ENCODE data around the gene CHST15.

Gene CHST15

GRCh38 chr10:124092860-124093773 is at the start of gene CHST15:
CHST15 (minus strand) TSS chr10:124093598; CDS start chr10:124046212, 47,386 bp downstream.
- DNase-seq (ENCODE audit: low read depth, low spot score) = peak; percentile 40

DNA sequence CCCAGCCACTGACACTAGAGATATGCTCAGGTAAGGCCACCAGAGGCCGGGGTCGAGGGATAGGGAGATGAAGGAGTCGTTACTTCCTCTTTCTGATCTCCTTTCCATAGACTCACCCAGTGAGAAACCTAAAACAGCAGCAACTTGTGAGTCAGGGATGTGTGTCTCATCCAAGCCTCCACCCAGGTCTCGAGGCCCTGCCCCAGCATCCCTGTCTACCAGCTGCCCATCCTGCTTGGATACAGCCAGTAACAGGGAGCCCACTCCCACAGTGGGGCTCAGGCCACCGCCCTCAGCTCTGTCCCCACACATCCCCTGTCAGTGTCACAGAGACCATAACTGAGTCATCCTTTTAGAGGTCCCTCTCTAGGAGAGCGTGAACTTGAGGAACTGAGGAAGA is 49.6 kb upstream of the CHST15 start:
- no peak for DNase-seq (ENCODE audit: low read depth, low spot score)

DNA sequence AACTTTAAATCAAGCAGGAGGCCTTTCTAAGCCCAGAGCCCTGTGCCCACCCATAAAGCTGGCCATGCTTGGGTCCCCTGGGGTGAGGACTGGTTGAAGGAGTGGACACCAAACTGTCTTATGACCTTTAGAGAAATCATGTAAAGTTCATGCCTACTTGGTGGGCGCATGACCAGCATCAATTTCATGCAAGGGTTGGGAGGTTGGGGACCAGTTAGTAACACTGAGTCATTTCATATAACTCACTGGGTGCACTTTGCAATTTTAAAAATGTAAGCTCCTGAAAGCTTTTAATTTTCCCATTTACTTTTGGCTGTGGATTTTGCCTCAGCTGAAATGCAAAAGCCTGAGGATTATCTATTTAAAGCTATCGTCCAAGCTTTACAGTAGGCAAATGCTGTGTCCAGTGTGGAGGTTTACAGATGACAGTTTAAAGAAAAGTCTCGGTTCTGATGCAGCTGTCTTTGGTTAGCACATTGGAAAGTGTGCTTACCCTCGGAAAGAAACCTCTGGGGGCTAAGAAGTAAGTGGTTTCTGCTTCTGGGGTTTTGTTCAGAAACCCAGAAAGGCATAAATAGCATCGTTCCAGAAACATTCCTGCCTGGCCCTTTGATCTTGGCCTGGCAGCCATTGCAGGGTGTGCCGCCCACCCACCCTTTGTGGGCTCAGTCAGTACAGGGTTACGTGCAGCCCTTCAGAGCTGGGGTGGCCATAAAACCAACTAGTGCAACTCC is 48.8 kb upstream of the CHST15 start:
- no peak for DNase-seq (ENCODE audit: low read depth, low spot score)

DNA sequence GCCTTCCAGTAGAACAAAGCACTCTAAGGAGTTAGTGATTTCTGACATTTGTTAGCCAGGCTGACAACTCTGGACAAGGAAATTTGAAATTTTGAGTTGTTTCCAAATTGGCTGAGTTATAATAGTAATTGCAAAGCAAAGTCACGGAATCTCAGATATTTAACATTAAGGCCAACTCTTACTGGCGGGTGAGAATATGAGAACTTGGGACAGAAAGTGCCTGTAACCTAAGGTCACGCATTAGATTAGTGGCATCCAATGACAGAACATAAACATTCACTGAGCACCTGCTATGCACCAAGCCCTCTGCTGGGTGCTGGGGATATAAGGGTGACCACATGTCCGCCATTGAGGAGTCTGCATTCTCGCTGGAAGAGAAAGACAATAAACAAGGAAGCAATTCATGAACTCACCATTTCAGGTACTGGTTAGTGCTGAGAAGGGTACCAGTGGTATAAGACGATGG is 45.5 kb upstream of the CHST15 start:
- DNase-seq (ENCODE audit: low read depth, low spot score) = no peak

DNA sequence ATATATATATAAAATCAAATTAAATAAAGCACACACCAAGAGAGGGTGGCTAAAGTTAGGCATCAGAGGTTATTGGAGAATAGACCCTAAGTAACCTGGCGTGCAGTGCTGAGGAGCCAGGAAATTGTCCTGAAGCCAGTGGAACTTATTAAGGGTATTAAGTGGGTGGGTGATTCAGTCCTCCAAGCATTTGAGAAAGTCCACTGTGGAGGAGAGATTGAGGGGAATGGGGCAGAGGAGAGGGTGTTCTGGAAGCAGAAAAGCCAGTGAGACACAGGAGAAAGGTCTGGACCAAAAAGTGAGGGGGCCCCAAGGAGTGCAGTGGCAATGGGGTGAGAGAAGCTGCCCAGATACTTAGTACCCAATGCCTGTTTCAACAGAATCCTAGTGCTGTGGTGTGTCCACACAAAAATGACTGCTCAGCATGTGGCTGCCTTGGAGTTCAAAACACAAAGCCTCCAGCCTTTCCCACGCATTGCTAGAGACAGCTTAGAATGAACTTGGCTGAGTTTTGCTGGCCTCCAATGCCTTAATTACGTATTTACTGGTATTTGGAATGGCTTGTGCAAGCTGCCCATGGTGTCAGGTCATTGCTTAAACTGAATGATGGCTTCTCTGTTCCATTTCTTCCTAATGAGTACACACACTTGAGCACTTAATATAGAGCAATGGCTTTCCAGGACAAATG is 44.9 kb upstream of the CHST15 start:
- no peak for DNase-seq (ENCODE audit: low read depth, low spot score)

- no peak for DNase-seq (ENCODE audit: low read depth, low spot score)
Observed at GRCh38 chr10:124134251-124134893, 41.0 kb upstream of the CHST15 start.

DNA sequence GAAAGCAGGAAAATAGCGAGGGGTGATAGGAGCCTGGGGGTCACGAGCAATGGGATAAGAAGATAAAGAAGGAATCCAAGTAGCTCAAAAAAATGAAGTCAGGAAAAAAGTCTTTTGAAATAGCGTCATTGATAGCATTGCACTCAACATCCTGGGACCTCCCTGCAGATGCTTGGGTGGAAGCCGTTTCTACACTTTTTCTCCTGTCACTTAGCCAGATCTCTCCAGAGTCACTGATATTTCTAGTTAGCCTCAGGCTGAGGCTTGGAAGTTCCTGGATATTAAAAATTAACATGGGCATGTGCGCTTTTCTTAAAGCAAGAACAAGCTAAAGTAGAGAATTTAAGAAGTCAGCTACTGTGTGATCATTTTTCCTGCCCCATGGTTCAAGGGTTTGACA is 39.5 kb upstream of the CHST15 start:
- DNase-seq (ENCODE audit: low read depth, low spot score) = no peak

- no peak for DNase-seq (ENCODE audit: low read depth, low spot score)
Observed at GRCh38 chr10:124132306-124132705, 38.9 kb upstream of the CHST15 start.

GRCh38 chr10:124131172-124131571 is 37.8 kb upstream of the CHST15 start:
- no peak for DNase-seq (ENCODE audit: low read depth, low spot score)

DNA sequence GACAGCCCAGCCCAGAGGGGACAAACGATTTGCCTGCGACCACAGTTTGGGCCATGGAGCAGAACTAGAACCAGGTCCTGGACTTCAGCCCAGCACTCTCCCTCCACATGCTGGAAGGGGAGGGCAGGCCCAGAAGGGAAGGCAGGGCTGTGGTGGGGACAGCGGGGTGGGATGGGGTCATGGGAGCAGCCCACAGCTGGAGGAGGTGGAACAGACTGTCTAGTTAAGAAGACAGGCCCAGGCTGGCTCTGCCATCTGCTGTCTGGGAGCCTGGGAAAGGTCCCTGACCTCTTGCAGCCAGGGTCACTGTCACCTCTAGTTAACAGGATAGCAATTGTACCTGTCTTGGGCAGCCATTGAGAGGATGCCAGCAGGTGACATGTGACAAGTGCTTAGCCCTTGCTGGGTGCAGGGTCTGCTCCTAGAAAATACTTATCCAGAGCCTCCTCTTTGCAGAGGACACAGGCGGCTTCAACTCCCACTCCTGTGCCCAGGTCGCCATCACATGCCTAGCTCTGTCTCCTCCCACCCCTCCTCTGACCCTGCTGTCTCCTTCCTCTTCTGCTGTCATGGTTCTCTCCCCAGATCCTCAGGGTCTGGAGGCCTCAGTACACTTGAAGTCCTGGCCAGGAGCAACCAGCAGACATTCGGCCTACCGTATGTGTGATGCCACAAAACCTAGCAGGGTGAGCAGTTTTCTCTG is 37.0 kb upstream of the CHST15 start:
- DNase-seq (ENCODE audit: low read depth, low spot score) = no peak

GRCh38 chr10:124129471-124129870 is 36.1 kb upstream of the CHST15 start:
- DNase-seq (ENCODE audit: low read depth, low spot score) = no peak

DNA sequence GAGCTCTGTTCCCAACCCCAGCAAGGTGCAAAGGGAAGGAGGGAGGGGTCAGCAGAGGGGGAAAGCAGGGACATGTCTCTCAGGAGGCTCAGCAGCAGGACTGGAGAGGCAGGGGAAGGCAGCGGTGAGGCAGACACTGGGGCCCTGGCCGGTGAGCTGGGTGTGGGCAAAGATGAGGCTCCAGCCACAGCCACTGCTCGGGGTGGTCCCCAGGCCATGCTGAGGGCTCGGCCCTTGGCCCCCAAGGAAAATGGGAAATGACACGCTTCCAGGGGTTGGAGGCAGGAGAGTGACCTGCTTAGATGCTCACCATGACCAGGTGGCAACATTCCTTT is 35.4 kb upstream of the CHST15 start:
- DNase-seq (ENCODE audit: low read depth, low spot score) = no peak

DNA sequence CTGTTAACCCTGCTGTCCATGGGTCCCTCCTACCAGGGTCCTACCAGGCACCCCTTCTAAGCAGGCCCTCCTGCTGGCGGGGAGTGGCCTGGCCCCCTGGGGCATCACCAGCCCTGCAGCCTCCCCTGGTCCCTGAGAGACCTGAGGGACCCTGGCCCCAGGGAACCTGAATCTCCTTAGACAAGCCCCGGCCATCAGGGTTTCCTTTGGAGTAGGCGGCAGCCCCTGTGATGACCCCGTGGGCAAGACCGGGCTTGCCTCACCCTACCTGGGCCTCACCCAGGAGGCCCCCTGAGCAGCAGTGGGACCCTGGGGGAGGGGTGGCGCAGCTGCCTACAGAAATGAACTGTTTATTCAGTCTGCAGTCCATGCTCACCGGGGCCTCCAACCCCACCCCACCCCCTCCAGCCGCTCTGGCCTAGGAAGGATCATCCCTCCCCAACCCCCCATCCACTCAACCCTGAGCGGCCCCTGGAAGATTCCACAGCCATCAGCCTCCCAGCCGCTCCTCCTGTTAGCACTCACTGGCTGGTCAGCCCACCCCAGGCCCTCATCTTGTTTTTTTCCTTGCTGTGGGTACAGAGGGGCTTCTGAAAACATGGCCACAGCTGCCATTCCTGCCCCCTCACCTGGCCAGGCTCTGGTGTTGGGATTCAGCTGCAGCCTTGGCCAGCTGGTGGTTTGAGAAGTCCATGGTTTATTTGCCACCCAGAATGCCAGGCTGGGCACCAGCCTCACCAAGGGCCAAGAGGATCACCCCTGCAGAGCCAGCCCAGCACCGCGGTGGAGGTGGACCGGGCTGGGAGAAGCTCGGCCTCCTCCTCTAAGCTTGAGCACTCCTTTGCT is 34.8 kb upstream of the CHST15 start:
- no peak for DNase-seq (ENCODE audit: low read depth, low spot score)

- no peak for DNase-seq (ENCODE audit: low read depth, low spot score)
Observed at GRCh38 chr10:124127563-124127962, 34.2 kb upstream of the CHST15 start.

DNA sequence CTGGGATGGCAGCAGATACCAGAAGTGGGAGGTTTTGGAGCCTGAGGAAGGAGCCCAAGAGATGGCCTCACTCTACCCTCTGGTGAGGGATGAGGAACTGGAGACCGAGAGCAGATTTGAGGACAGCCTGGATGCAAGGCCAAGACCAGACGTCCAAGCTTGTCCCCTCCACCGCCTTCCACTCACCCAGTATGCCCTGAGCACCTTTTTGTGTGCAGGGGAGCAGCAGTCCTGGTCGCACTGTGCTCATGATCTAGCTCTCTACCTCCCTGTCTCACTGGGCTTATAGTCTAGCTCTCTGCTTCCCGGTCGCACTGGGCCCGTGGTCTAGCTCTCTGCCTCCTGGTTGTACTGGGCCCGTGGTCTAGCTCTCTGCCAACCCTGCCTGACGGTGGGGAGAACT is 33.6 kb upstream of the CHST15 start:
- no peak for DNase-seq (ENCODE audit: low read depth, low spot score)

DNA sequence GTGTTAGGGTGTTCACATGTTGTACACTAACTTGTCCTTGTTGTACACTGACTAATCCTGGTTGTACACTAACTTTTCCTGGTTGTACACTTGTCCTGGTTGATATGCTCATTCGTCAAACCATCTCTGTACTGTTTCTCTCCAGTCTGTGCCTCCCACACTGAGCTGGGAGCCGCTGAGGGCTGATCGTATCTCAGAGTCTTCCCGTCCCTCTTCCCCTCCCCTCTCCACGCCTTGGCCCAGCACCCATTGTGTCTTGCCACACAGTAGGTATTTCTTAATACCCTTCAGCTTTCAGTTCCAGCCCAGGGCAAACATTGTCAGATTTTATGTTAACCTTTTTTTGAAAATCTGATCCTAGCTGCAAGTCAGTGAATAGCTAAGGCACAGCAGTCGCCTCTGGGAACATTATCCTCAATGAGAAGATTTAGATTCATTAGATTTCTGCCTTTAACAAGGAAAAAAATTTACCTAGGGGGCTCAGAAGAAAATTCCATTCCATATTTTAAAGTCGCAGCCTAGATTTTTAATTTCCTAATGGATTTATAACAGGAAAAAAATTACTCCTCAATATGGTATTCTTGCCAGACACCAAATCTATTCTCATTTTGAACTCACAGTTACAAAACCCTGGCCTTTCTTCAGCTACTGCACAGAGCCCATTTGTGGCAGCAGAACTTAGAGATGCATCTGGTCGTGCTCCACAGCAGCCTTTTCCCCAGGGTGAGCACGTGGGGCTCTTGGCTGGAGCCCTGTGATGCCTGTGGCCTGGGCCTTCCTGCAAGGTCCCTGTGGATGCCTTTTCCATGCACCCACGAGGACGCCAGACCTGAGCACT is 33.0 kb upstream of the CHST15 start:
- no peak for DNase-seq (ENCODE audit: low read depth, low spot score)

- no peak for DNase-seq (ENCODE audit: low read depth, low spot score)
Observed at GRCh38 chr10:124125305-124126116, 32.1 kb upstream of the CHST15 start.

DNA sequence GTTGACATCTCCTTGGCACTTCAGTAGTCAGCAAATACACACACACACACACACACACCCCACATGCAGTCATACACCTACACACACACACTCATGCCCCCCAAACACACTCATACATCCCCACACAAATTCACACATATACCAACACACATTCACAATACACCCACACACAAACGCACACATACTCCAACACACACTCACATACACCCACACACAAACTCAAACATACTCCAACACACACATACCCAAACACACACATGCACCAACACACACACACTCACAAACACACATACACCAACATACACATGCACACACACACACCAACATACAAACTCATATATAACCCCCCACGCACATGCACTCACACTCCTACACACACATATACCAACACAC is 31.4 kb upstream of the CHST15 start:
- no peak for DNase-seq (ENCODE audit: low read depth, low spot score)

All from iPS DF 19.7 (cell line).